ENCODE results near the gene C1orf159.

The C1orf159 gene

DNA sequence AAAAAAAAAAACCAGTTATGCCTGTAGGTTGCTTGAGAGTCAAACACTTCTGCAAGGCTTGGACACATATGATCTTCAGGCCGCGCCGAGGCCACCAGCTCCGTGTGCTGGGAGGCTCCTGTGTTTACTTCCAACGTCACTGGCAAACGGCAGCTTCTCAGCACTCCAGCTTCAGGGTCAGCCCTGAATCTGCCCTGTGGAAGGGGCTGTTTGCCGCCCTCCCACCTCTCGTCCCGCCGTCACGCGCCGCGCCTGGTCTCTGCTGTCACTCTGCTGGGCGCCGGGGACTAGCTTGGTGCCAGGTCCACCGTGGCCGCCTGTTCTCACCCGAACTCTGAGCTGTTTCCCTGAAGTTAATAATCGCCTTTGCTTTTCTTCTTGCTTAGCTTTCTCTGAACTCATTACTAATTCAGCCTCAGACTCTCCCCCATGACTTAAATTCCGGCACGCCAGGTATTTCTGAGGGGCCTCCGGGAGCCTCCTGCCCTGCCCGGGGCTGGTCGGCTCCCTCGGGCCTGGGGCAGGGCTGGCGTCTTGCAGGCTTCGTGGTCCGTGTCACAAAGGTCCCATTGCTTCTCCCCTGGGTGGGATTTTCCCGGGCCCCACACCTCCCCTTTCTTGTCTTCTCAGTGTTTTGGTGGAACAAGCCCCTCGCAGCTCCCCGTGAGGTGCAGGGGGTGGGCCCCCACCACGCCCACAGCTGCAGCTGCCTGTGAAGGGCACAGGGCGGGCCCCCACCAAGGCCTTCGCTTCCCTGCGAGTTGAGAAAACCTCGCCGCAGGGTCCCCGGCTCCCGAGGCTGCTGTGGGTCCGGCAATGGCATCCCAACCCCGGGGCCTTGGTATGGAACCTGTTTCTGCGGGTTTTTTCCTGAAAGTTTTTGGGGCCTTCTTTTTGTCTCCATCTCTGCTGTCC is 14.6 kb upstream of the C1orf159 start:
- no peak for DNase-seq

DNA sequence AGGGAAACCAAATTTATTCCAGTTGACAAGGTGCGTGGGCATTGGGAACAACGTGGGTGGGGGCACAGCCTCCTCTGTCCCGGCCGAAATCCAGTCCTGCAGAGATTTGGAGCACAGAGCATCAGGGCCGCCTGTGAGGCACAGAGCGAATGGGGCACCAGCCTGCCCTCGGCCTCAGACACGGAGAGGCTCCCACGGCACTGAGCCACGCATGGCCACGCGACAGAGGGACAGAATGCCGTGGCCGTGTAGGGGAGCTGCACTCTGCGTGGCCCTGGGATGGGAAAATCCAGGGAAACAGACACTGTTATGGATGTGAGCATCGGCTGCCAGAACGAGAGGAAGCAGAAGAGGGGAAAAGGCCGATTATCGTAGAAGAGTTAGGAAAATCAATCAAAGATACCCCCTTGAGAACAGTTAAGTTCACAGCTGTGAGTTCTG is 13.5 kb upstream of the C1orf159 start:
- DNase-seq = no peak

DNA sequence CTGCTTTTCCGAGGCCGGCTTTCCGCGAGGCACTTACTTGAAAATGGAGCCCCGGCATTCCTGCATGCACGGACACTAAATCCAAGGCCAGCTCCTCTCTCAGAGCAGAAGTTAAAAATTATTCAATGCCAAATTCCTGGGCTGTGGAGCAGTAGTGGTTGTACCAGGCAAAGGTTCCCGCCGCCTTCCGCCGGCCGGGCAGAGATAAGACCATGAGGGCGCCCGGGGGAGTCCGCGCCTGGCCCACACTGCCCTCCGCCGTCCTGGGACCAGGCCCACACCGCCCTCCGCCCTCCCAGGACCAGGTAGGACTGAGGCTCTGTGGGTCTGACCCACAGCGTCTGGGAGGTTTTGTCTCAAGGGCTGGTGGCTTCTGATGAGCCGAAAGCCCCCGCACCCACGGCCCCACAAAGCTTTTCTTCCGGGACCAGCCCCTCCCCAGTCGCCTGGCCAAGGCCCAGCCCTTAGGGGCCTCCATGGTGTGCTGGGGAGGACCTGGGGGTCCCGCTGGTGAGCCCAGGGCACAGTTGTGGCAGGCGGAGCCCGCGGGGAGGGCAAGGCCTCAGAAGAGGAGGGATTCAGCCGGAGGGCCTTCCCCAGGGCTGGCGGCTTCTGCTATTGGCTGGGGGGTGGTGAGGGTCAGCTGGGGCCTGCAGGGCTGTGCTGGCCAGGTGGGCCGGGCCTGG is 12.7 kb upstream of the C1orf159 start:
- no peak for DNase-seq

DNA sequence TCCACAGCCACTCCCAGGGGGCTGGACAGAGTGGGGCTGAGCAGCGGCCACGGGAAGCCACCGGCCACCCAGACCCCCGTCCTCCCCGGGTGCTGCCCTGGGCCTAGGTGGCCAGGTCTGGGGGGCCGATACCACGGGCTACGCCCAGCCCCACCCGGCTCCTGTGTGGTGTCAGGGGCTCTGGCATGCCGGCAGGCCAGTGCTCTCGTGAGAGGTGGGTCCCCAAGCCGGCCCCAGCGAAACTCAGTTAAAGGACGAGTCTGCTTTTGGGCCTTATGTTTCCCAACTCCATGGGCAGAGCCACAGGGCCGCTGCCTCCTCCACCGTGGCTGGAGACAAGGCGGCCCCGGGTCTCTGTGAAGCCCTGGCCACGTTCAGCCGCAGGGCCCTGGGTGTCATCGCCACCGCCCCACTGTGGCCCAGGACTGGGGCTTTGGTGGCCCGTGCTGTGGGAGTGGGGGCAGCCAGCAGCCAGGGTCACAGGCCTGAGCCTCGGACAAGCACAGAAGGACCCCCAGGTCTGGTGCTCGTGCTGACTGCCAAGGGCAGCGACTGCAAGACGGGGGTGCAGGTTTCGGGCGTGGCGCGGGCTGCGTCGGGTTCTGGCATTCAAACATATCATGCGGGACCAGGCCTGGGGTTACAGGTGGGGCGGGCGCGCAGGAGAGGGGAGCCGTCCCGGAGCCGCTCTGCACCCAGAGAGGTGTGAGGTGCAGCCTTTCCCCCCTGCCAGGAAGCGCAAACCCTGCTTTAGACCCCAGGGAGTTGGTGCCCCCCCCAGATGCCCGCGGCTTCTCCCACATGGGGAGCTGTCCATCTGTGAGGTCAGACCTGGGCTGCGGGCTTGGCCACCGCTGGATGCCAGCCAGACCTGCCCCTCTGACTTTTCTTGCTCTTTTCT is 11.9 kb upstream of the C1orf159 start:
- DNase-seq = no peak

DNA sequence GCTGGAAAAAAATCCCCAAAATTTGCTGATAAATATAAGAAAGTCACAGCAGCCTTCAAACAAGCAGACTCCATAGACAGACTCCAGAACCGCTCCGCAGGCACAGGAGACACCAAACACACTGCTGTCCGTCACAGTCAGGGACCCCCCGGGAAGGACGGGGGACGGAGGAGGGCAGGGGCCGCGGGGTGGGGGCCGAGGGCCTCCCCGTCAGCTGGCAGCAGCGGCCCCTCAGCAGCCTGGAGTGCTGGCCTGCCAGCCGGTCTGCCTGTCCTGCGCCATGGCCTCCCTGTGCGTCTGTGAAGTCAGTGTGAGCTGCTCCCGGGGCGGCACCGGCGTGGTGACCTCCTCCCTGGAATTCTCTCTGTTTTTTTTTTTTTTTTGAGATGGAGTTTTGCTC is 10.1 kb upstream of the C1orf159 start:
- DNase-seq = no peak

DNA sequence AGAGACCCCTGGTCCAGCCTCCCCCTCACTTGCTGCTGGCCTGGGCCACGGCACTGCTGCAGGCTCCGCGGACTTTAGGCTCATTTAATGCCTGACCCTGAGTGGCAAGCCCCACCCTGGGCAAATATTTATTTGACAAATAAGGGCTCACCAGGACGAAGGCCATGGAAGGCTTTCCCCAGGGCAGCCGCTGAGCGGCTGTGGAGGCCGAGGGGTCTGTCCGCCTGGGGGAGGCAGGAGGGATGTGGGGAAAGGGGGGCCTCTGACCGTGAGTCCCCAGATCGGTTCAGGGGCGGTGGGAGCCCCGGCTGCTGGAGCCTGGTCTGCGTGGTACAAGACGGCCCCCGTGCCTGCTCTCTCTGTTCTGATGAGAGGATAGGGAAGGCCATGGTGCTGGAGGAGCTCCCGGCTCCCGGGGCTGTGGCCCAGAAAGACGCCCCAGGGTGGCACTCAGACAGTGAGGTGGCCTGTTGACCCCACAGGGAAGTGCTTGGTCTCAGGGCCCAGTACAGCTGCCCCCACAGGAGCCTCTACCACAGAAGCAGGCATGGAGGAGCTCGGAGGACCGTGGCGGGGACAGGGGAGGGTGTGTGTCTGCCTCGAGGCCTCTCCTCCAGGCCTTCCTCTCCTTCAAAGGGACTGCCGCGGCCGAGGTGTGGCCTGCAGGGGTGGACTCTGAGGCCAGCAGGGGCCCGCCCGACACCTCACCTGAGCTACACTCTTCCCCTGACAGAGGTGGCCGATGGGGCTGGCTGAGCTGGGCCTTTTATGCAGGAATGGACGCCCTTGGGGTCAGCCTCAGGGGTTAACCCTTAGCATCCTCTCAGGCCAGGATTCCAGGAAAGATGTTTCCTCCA is 9.1 kb upstream of the C1orf159 start:
- no peak for DNase-seq

DNA sequence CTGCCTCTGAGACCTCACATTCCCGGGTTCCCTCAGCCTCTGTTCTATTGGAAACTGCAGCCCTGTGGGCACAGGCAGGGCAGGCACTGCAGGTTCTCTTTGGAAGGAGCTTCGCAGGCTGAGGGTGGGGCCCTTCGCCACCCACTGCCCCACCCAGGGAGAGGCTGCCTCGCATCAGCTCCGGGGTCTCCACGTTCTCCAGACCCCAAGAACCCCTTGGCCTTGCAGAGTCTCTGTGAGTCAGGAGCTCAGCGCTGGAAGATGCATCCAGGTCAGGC is 8.6 kb upstream of the C1orf159 start:
- no peak for DNase-seq

DNA sequence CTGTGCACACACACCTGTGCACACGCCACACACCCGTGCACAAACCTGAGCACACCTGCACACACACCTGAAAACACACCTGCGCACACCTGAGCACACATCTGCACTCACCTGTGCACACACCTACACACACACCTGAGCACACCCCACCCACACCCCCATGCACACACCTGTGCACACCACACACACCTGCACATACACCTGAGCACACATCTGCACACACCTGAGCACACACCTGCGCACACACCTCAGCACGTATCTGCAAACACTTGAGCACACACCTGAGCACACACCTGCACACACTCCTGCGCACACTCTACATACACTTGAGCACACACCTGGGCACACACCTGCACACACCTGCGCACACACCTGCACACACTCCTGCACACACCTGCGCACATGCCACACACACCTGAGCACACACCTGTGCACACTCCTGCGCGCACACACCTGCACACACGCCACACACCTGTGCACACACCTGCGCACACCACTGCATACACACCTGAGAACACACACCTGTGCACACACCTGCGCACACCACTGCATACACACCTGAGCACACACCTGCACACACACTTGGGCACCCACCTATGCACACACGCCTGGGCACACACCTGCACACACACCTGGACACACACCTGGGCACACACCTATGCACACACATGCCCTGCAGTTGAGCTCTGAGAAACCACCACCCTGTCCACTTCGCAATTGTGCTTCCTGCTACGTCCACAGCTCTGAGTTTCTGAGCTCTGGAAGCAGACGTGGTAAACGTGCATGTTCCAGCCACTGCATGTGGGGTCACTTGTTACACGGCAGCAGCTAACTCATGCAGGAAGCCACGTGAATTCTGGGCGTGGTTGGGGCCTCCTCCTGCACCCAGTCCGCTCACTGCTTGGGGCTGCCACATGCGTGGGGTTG is 8.0 kb upstream of the C1orf159 start:
- no peak for DNase-seq

DNA sequence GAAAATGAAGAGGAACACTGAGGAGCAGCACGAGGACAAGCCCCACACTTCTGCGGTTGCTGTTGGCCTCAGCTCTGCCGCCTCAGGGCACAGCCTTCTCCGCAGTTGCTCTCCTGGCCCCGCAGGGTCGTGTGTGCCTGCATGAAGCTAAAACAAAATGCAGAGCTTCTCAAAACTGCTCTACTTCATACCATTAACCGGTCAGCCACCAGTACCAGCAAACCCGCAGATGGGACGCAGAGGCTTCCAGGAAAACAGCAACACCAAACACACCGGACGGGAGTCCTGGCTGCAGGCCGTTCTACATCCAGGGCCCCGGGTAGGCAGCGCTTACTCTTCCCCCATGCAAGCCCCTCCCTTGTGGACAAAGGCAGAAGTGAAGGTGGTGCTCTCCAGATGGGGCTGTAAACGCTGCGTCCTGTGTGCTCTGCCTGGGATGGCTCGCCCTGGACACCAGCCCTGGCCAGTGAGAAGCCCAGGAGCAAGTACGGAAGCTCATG is 7.1 kb upstream of the C1orf159 start:
- no peak for DNase-seq

DNA sequence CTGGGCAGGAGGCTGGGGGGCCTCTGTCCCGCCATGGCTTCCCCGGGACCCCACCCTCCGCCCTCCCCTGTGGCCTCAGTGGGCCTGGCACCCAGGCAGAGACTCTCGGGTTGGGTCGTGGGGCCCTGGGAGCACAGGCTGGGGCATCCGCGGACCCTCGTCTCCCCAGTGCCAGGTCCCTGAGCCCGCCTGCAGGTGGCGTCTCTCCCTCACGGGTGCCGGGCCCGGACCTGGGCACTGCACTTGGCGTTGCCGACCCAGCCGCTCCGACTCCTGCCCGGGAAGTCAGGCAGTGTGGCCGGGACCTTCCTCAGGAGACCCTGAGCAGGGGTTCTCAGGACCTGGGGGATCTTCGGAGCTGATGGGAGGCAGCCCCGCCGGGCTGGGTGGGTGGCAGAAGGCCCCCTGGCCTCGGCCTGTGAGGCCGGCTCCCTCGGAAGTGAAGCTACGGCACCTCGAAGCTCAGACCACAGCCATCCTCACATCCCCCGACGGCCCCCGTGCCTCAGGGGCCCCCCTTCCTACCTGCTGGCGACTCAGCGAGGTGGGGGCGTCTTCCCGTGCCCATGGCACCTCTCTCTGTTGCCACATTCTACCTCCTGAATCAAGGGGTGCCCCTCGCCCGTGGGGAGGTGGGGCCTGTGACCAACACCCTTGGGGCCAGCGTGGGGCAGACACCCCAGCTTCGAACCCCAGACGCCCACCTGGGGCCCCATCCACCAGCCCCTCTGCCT is 6.4 kb upstream of the C1orf159 start:
- peak; percentile 61 for DNase-seq

DNA sequence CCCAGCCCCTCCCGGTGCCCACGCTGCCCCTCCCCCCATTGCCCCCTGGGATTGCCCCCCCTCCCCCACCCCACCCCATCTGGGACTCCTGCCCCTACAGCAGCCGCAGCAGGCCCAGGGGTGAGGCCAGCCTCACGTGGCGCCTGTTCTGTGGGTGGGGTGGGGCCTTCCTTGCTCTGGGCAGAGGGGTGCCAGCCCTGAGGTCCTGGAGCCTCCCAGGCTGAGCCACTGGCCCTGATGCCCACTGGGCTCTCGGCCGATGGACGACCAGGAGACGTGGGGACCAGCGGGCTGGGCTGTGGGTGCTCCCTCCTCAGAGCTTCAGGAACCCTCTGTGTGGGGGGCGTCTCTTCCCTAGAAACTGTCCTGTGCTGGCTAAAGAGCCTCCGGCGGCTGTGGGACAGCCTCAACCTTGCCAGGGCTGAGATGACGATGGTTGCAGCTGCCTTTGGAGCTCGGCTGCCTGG is 5.8 kb upstream of the C1orf159 start:
- no peak for DNase-seq

DNA sequence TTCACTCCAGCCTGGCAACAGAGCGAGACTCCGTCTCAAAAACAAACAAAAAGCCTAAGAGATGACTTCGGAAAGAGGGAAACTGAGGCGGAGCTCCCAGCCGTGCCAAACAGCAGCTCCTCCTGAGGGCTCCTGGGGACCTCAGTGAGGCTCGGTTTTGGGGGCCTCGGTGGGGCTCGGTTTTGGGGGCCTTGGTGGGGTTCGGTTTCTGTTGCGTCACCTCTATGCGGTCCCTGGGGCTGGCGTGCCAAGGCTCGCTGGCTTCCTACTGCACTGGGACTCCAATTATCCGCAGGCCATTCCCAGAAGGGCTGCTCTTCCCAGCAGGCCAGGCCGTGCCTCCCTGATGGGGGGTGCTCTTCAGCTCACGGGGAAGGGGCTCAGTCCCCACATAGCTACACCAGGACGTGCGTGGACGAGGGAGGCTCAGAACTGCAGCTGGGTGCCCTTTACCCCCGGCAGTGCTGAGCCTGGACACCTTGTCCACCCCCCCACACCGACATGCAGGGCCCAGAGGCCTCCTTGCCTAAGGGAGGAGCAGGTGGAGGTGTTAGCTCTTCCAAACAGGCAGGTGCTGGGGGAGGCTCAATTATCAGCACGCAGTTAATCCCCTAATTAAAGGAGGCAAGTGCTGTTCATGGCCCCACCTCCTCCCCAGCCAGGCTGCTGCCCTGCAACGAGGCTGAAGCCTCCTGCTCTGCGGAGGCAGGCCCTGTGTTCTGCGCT is 5.1 kb upstream of the C1orf159 start:
- DNase-seq = no peak

DNA sequence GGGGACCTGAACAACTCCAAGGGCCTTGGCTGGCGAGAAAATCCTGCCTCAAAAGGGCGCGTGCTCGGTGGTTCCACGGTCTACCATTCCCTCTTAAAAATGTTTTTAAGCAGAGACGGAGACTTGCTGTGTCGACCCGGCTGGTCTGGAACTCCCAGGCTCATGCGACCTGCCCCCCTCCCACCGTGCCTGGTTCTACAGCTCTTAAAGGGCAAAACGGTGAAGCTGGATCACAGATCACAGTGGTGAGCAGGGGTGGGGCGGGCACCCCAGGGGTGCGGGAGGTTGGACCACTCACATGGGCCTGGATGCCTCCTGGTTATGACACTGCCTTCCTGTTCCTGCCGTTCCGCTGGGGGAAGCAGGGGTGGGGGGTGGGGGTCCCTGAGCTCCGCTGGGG is 4.2 kb upstream of the C1orf159 start:
- DNase-seq = no peak

DNA sequence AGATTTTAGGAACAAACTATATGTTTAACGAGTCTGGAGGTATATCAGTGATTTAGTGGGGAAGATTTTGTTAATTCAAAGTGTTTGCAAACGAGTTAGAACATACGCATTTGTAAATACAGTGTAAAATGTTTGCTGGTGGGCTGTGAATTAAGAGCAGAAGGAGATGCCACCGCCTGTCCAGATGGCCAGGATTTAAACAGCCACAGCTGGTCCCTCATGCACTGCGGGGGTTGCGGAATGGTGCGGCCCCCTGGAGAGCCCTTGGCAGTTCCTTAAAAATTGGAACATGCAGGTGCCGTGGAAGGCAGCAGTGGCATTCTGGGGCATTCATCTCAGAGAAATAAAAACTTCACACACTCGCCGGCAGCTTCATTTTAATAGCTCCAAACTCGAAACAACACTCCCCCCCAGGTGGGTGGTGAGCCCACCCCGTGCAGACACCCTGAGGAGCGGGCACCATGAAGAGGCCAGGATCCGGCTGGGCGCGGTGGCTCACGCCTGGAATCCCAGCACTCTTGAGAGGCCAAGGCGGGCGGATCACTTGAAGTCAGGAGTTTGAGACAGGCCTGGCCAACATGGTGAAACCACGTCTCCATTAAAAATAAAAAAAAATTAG is 3.5 kb upstream of the C1orf159 start:
- DNase-seq = no peak

DNA sequence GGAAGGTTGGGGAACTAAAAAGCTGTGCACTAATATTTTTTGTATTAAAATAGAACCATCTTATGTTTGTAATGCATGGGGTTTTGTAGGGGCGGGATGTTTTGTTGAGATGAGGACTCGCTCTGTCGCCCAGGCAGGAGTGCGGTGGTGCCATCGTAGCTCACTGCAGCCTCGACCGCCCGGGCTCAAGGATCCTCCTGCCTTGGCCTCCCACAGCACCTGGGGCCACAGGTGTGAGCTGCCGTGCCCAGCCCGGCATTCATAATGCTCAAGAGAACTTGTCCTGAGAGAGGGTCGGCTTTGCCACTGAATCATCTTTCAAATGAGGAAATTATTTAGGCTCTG is 3.0 kb upstream of the C1orf159 start:
- DNase-seq = no peak

DNA sequence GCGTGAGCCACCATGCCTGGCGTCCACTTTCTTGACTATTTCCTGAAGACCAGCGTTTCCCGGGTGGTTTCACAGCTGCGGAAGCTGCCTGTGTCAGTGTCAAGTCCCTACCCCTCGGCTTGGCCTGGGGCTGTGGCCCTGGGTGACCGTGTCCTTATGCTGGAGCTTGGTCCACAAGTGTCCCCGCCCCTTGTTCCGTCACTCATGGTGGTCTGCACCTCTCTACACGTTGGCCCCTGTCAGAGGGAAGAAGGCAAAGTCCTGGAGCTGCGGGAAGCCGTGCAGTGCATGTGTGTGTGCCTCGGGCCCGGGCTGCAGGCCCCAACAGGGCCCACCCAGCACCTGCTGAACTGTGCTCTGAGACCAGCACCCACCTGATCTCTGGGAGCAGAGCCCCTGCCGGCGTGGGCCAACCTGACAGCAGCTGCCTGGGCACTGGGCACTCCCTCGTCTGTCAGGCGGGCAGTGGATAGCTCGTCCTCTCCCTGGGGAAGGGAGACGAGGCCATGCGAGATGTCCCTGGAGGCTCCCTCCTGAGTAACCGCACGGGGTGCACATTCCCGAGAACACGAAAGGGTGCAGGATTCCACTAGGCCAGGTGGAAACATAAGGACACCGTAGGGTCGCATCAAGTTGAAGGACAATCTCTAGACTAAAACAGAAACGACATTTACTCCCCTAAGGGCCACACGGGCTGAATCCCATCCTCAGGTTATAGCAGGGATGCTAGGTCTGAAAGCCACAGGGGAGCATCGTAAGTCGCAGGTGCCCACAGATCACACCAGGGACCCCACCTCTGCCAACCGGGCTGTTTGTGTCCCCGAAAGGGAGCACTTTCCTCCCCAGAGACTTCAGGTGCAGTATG is 2.4 kb upstream of the C1orf159 start:
- DNase-seq = no peak

DNA sequence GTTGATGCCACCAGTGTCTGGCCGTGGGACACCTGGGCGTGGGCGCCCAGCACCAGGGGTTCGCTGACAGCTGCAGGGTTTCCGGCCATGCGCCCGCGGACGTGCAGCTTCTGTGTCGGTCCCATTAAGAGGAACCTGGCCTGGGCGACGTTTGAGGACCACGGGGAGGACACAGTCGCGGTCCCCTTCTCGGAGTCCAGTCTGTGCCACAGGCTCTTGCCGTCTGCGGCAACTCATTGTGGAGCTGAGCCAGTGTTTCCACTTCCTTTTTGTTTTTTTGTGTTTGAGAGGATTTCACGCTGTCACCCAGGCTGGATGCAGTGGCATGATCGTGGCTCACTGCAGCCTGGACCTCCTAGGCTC is 1.6 kb upstream of the C1orf159 start:
- no peak for DNase-seq
